Muscle layer of duodenum (tissue), 2 donors: ENCODE data around the gene CNDP2.

Source experiments
- H3K27ac ChIP-seq: one replicate; pipeline ENCODE4 v1.7.0; 2013; ENCODE audit warnings: mild to moderate bottlenecking, low read length
- H3K27me3 ChIP-seq: one replicate; pipeline ENCODE4 v1.7.0; 2013; ENCODE audit warnings: low read depth, mild to moderate bottlenecking, control low read depth, low read length
- H3K36me3 ChIP-seq, 2 donors: one replicate each; pipeline ENCODE4 v1.7.0; 2013; ENCODE audit warnings: low read length in 2 of 2, control low read depth in 1 of 2, mild to moderate bottlenecking in 1 of 2; ENCODE audit not compliant: insufficient read depth in 2 of 2, control insufficient read depth in 1 of 2
- H3K4me1 ChIP-seq, 2 donors: one replicate each; pipeline ENCODE4 v1.7.0; 2013; ENCODE audit warnings: low read length in 2 of 2, mild to moderate bottlenecking in 2 of 2, control low read depth in 1 of 2, moderate library complexity in 1 of 2; ENCODE audit not compliant: insufficient read depth in 2 of 2, control insufficient read depth in 1 of 2
- H3K4me3 ChIP-seq, 2 donors: one replicate each; pipeline ENCODE4 v1.7.0; 2013; ENCODE audit warnings: low read length in 2 of 2, low read depth in 1 of 2, mild to moderate bottlenecking in 1 of 2
- H3K9me3 ChIP-seq, 2 donors: one replicate each; pipeline ENCODE4 v1.7.0; 2013; ENCODE audit warnings: low read length in 2 of 2, control low read depth in 1 of 2, mild to moderate bottlenecking in 1 of 2; ENCODE audit not compliant: control insufficient read depth in 1 of 2
- donor health status: healthy.

CNDP2 gene

DNA sequence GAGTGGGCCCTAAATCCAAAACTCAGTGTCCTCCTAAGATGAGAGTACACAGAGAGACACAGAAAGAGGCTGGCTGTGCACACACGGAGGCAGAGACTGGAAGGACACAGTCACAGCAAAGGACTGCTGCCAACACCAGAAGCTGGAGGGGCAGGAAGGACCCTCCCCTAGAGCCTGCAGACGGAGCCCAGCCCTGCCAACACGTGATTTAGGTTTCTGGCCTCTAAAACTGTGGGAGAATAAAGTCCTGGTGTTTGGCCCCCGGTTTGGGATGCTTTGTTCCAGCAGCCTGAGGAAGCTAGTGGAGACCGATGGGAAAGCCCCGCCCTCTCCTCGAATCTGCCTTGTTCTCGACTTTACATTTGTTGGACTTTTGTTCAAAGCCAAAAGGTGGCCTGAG is 48.7 kb downstream of the CNDP2 start:
- Histone ChIP-seq H3K27me3 (no peaks in the 10 kb centered on the region), H3K4me3 (no peak overlapping the region), H3K36me3 (no peaks in the 10 kb centered on the region), H3K4me1 (peaks cover 0 to 18% of the 10 kb centered on the region in 2 donors), H3K27ac (no peak overlapping the region), H3K9me3 (peaks cover 2 to 5% of the 10 kb centered on the region in 2 donors)

DNA sequence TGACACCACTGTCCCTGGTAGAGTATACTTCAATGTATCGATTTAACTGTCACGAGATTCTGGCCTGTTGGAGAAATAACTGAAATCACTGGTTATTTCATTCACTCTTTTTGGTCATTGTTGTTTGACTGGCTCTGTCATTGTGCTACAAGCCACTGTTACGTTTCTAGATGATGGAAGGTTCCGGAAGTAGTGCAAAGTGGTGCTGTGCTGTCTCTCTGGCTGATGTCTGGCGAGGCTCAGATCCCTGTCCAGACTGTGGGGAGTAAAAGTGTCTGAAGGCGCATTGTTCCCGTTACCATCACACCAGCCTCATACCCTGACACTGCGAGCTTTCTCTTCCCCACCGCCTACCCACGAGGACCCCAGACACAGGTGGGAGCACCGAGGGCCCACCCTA is 49.8 kb downstream of the CNDP2 start:
- no peaks in the 10 kb centered on the region for H3K36me3 ChIP-seq
- peaks cover 4 to 7% of the 10 kb centered on the region in 2 donors for H3K9me3 ChIP-seq
- H3K27ac ChIP-seq: no peak overlapping the region
- H3K4me1 ChIP-seq: peaks cover 0 to 18% of the 10 kb centered on the region in 2 donors
- no peaks in the 10 kb centered on the region for H3K27me3 ChIP-seq
- H3K4me3 ChIP-seq: no peak overlapping the region

DNA sequence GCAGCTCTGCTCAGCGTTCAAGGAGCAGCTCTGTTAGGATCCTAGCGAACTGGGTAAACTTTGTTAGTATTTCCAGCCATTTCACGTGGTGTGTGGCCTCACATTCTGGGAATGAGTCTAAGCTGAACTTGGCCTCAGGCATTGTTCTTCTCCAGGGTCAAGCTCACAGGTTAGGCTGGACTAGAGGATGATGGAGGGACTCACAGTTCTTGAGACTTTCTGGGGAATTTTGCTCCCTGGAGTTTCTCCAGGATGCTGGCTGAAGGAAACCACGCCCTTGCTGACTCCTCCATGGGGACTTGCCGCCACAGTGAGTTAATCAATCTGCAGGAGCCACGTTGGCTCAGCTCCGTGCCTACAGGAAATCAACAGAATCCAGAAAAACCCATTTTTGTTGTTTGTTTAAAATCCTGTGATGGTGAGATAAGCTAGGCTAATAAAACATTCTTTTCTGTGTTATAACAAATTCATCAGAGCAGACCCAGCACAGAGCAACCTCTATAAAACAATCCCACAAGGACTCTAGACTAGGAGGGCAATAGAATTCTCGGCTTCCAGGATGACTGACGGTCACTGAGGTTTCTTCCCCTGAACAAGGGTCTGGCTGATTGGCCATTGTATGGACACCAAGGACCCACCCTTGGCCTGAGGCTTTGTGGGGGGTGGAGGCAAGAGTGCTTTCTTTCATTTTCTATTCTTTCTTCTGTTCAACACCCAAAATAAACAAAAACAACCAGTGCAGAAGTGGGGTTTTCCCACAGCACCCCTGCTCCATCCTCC is 50.8 kb downstream of the CNDP2 start:
- H3K4me3 ChIP-seq: peak overlapping the region in 1 of 2 donors; percentile 11
- no peaks in the 10 kb centered on the region for H3K36me3 ChIP-seq
- H3K9me3 ChIP-seq: peaks cover 4 to 7% of the 10 kb centered on the region in 2 donors
- no peaks in the 10 kb centered on the region for H3K27me3 ChIP-seq
- H3K27ac ChIP-seq: peak overlapping the region; percentile 8
- peaks cover 0 to 12% of the 10 kb centered on the region in 2 donors for H3K4me1 ChIP-seq

DNA sequence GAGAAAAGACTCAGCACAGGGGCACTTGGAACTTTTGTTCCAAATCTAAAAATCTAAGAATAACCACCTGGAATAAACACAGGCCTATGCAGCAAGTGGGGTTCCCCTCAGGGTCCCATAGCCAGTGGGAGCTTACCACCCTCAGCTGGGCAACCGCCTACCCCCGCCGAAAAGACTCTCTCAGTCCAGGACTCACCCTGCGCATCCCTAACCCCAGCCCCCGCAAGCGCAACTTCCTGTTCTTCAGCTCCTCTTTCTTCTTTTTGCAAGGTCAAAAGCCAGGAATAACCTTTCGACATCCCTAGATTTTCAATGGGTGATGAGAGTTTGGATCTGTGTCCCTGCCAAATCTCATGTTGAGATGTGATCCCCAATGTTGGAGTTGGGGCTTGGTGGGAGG is 51.7 kb downstream of the CNDP2 start:
- Histone ChIP-seq H3K27me3 (no peaks in the 10 kb centered on the region), H3K4me1 (peaks cover 0 to 11% of the 10 kb centered on the region in 2 donors), H3K27ac (no peak overlapping the region), H3K9me3 (peaks cover 4 to 7% of the 10 kb centered on the region in 2 donors), H3K36me3 (no peaks in the 10 kb centered on the region), H3K4me3 (no peak overlapping the region)

DNA sequence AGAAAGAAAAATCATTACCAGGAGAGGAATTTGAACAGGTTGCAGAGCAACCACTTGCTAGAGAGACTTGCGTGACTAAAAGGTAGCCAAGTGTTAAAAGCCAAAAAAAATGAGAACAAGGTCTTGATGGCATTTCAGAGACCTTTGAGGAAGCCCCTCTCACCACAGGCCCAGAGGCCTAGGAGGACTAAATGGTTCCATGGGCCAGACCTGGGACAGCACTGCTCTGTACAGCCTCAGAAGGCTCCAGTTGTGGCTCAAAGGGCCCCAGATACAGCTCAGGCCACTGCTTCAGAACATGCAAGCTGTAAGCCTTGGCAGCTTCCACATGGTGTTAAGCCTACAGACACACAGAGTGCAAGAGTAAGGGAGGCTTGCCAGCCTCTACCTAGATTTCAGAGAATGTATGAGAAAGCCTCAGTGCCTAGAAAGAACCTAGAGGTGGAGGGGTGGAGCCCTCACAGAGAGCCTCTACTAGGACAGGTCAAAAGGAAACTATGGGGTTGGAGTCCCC is 53.5 kb downstream of the CNDP2 start:
- H3K27ac ChIP-seq: no peak overlapping the region

DNA sequence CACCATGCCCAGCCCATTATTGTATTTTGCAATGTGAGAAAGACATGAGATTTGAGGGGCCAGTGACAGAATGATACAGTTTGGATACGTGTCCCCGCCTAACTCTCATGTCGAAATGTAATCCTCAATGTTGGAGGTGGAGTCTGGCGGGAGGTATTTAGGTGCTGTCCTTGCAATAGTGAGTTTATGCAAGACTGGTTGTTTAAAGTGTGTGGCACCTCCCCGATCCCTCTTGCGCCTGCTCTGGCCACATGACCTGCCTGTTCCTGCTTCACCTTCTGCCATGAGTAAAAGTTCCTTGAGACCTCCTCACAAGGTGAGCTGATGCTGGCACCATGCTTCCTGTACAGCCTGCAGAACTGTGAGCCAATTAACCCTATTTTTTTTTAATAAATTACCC is 54.7 kb downstream of the CNDP2 start:
- Histone ChIP-seq H3K36me3 (no peaks in the 10 kb centered on the region), H3K4me3 (no peak overlapping the region), H3K4me1 (peaks cover 0 to 11% of the 10 kb centered on the region in 2 donors), H3K27me3 (no peaks in the 10 kb centered on the region), H3K9me3 (peaks cover 4 to 7% of the 10 kb centered on the region in 2 donors), H3K27ac (no peak overlapping the region)

More for the DNA sequence above, 53.5 kb downstream of the CNDP2 start:
- Histone ChIP-seq H3K4me1 (peaks cover 0 to 11% of the 10 kb centered on the region in 2 donors), H3K4me3 (no peak overlapping the region), H3K9me3 (peaks cover 4 to 7% of the 10 kb centered on the region in 2 donors), H3K27me3 (no peaks in the 10 kb centered on the region), H3K36me3 (no peaks in the 10 kb centered on the region)

DNA sequence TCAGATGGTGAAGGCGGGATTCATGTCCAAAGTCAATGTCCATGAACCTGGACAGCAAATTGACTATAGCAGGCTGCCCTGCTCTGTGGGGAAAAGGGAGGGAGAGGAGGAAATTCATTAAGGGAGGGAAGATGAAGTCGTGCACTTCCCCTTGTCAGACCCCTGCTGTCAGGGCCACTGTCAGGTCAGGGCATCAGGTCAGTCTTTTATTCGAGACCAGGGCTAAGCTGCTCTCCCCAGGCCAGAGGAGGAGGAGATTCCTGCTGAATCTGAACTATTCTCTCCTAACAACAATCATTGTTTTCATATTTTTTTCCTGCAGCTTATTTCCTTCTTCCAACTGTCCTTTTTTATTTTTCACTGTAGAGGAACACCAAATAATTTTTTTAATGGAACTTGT is 55.3 kb downstream of the CNDP2 start:
- Histone ChIP-seq H3K9me3 (peaks cover 4 to 7% of the 10 kb centered on the region in 2 donors), H3K27me3 (no peaks in the 10 kb centered on the region), H3K4me1 (peaks cover 0 to 9% of the 10 kb centered on the region in 2 donors), H3K27ac (no peak overlapping the region), H3K36me3 (no peaks in the 10 kb centered on the region), H3K4me3 (no peak overlapping the region)

DNA sequence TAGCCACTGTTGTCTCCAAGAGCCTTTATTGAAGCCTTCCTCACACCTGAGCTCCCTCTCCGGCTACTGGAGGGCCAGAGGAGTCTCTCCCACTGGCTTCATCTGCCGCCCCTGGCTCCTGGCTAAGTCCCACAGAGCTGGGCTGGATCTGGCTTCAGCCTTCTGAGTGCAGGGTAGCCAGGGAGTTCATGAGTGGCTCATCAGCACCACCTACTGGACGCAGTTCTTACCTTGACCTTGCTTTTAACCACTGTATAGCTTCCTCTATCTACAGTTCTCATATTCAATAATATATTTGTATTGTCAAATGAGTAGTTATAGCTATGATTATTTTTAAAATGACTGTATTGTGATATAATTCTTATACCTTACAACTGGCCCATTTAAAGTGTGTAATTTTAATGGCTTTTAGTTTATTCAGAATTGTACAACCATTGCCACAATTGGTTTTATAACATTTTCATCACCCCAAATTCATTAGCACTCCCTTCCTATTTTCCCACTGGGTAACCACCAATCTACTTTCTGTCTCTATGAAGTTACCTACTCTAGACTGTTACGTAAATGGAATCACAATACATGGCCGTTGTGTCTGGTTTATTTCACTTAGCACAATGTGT is 55.9 kb downstream of the CNDP2 start:
- no peak overlapping the region for H3K27ac ChIP-seq
- H3K9me3 ChIP-seq: peaks cover 4 to 7% of the 10 kb centered on the region in 2 donors
- no peaks in the 10 kb centered on the region for H3K27me3 ChIP-seq
- H3K36me3 ChIP-seq: no peaks in the 10 kb centered on the region
- no peak overlapping the region for H3K4me3 ChIP-seq
- H3K4me1 ChIP-seq: peaks cover 0 to 5% of the 10 kb centered on the region in 2 donors

DNA sequence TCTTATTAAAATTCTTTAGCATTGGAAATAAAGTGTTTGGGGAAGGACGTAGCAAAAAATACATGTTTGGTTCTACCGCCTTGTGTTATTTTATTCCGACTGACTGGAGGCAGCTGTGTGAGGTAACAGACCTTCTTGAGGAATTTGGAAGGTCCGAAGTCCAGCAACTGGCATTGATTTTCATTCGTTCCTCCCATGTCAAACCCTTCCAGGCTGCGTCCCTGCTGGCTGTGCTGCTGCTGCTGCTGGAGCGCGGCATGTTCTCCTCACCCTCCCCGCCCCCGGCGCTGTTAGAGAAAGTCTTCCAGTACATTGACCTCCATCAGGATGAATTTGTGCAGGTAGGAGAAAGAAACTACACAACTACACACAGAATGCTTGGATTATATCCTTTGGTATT is 60.0 kb downstream of the CNDP2 start:
- Histone ChIP-seq H3K27ac (no peak overlapping the region), H3K4me1 (no peaks in the 10 kb centered on the region), H3K9me3 (no peaks in the 10 kb centered on the region), H3K4me3 (no peak overlapping the region), H3K27me3 (no peaks in the 10 kb centered on the region), H3K36me3 (no peaks in the 10 kb centered on the region)

DNA sequence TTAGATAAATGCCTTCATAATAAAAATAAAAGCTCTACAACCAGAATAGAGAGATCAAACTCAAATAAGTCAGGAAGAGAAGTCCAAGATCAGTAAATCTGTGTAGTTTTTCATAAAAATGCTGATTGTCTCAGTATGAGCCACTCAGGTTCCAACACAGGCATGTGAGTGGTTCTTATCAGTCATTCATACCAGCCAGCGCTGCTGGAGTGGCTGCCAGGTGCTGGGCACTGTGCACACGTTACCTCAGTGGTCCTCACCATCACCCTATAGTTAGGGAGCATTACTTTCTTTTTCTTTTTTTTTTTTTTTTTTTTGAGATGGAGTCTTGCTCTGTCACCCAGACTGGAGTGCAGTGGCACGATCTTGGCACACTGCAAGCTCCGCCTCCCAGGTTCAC is 61.9 kb downstream of the CNDP2 start:
- H3K4me3 ChIP-seq: no peak overlapping the region
- H3K36me3 ChIP-seq: no peaks in the 10 kb centered on the region
- no peak overlapping the region for H3K27ac ChIP-seq
- no peaks in the 10 kb centered on the region for H3K27me3 ChIP-seq
- no peaks in the 10 kb centered on the region for H3K9me3 ChIP-seq
- no peaks in the 10 kb centered on the region for H3K4me1 ChIP-seq

DNA sequence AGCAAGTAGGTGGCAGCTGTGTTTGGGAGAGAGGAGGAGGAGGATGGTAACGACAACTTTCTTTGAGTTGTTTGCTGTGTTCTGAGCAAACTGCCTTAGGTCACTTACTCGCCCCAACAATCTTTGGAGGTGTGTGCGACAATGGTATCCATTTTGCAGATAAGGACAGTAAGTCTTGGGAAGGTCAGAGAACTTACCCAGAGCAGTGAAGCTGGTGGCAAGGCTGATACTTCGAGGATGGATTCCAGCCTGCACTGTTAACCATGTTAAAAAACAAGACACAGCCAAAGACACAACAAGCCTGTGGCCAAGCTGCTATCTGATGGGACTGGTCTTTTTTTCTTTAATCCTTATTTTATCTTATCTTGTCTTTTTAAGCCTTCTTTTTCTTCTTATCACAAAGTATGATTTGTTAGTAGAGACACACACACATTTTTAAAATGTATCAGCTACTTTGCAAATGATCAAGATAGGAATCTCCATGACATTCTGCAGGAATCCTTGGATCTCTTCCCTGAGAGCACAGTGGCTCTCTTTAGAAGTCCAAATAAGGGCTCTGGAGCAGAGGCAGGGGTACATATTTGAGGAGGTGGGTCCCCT is 66.1 kb downstream of the CNDP2 start:
- no peak overlapping the region for H3K27ac ChIP-seq
- no peaks in the 10 kb centered on the region for H3K4me1 ChIP-seq
- no peaks in the 10 kb centered on the region for H3K36me3 ChIP-seq
- H3K9me3 ChIP-seq: no peaks in the 10 kb centered on the region
- H3K4me3 ChIP-seq: no peak overlapping the region
- H3K27me3 ChIP-seq: no peaks in the 10 kb centered on the region
